ENCODE measurements around the gene ITPKB.

The ITPKB gene

GRCh38 chr1:226702957-226703831 is 35.9 kb downstream of the ITPKB start:
- peak; percentile 91 for DNase-seq

- DNase-seq = no peak
Measured at GRCh38 chr1:226702318-226702956, 36.6 kb downstream of the ITPKB start.

- no peak for DNase-seq
Measured at GRCh38 chr1:226700861-226701260, 38.2 kb downstream of the ITPKB start.

- DNase-seq = no peak
Measured at GRCh38 chr1:226699166-226699565, 39.9 kb downstream of the ITPKB start.

GRCh38 chr1:226698659-226699058 is 40.4 kb downstream of the ITPKB start:
- DNase-seq = no peak

- no peak for DNase-seq
Measured at GRCh38 chr1:226697929-226698544, 41.0 kb downstream of the ITPKB start.

GRCh38 chr1:226697151-226697928 is 41.7 kb downstream of the ITPKB start:
- DNase-seq = no peak

GRCh38 chr1:226696547-226696946 is 42.5 kb downstream of the ITPKB start:
- no peak for DNase-seq

GRCh38 chr1:226695335-226695900 is 43.7 kb downstream of the ITPKB start:
- no peak for DNase-seq

- DNase-seq = no peak
Measured at GRCh38 chr1:226692823-226693222, 46.3 kb downstream of the ITPKB start.

GRCh38 chr1:226692051-226692792 is 46.9 kb downstream of the ITPKB start:
- DNase-seq = no peak

GRCh38 chr1:226691247-226691646 is 47.8 kb downstream of the ITPKB start:
- DNase-seq = no peak

- DNase-seq = no peak
Measured at GRCh38 chr1:226690460-226690982, 48.6 kb downstream of the ITPKB start.

- no peak for DNase-seq
Measured at GRCh38 chr1:226688808-226689207, 50.3 kb downstream of the ITPKB start.

GRCh38 chr1:226688056-226688748 is 50.9 kb downstream of the ITPKB start:
- DNase-seq = no peak

GRCh38 chr1:226687426-226687825 is 51.7 kb downstream of the ITPKB start:
- no peak for DNase-seq

- DNase-seq = no peak
Measured at GRCh38 chr1:226686440-226687425, 52.3 kb downstream of the ITPKB start.

GRCh38 chr1:226685196-226685820 is 53.8 kb downstream of the ITPKB start:
- no peak for DNase-seq

GRCh38 chr1:226684026-226684425 is 55.1 kb downstream of the ITPKB start:
- no peak for DNase-seq

All from activated CD8-positive, alpha-beta memory T cell treated with anti-CD3 and anti-CD28 coated beads for 24 hours (primary cell).